Thoracic aorta (tissue), 2 donors: Measurements from ENCODE around the gene PEBP1. TPM values are rescaled to one million over a fixed set of nuclear protein-coding genes. Genes with fewer than 3 reads are reported as not detected.
A peak's percentile ranks its signal among the peaks of the same experiment; 100 is the strongest.

ENCODE experiments used
- ATAC-seq: fragments of 150-250 bp; one replicate; pipeline ENCODE4 v1.8.0; 2017; ENCODE audit warnings: low read depth; ENCODE audit not compliant: insufficient number of reproducible peaks, low FRiP score
- DNase-seq: peaks from one replicate; pipeline ENCODE4 v3.0.0-alpha.2; 2020; ENCODE audit warnings: low spot score
- H3K27ac ChIP-seq, 2 donors: fragments of 200-600 bp; sonication (generic); 1 replicate in 1 of 2; 2 replicates in 1 of 2; pipeline ENCODE4 v1.5.1; 2016; ENCODE audit warnings: mild to moderate bottlenecking in 2 of 2, moderate library complexity in 2 of 2
- H3K27me3 ChIP-seq: fragments of 200-600 bp; sonication (generic); replicated peaks from 2 replicates; pipeline ENCODE4 v1.6.0; 2016; ENCODE audit warnings: mild to moderate bottlenecking; ENCODE audit not compliant: insufficient read depth
- H3K36me3 ChIP-seq: fragments of 200-600 bp; sonication (generic); one replicate; pipeline ENCODE4 v1.5.1; 2016
- H3K4me1 ChIP-seq, 2 donors: fragments of 200-600 bp; sonication (generic); 1 replicate in 1 of 2; 2 replicates in 1 of 2; pipeline versions ENCODE4 v1.5.1 to v1.6.0; 2016; ENCODE audit warnings: low read depth in 2 of 2, mild to moderate bottlenecking in 1 of 2; ENCODE audit not compliant: control insufficient read depth in 1 of 2
- H3K4me3 ChIP-seq: fragments of 200-600 bp; sonication (generic); 2 replicates; pipeline ENCODE4 v1.5.1; 2016; ENCODE audit warnings: mild to moderate bottlenecking
- H3K9me3 ChIP-seq: fragments of 200-600 bp; sonication (generic); 2 replicates; pipeline ENCODE4 v1.5.1; 2016
- total RNA-seq, 2 donors: library from RNA; depleted of rRNA; stranded (reverse); fragments of >200 nt; gene quantifications; one replicate each; pipeline versions ENCODE4 v1.1.0 to v1.2.3, GENCODE V29; 2016
- TF ChIP-seq, protein P1 (sequence below): fragments of 200-600 bp; sonication (generic); IDR thresholded peaks from one replicate; pipeline ENCODE4 v1.5.1; 2019; ENCODE audit warnings: antibody characterized with exemption

PEBP1 gene
- total RNA-seq, 2 donors from 2014 or later = 248 to 385 TPM

DNA sequence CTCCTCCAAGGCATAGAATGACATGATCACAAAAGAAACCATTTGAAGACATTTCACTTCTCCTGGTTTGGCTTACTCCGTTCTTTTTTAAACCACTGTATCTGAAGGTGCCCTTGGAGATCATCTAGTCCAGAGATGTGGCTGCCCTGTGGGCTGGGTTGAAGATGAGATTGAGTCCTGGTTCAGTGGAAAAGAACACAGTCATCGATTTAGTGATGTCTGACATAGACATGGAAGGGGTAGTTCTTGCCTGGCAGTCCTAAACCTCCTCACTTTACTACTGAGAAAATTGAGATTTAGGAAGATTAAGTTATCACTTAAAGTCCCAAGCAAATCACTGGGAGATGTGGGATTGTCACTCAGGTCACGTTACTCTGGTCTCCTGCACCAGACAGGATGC, 34.9 kb upstream of the PEBP1 start:
- TF ChIP-seq, protein P1, sequence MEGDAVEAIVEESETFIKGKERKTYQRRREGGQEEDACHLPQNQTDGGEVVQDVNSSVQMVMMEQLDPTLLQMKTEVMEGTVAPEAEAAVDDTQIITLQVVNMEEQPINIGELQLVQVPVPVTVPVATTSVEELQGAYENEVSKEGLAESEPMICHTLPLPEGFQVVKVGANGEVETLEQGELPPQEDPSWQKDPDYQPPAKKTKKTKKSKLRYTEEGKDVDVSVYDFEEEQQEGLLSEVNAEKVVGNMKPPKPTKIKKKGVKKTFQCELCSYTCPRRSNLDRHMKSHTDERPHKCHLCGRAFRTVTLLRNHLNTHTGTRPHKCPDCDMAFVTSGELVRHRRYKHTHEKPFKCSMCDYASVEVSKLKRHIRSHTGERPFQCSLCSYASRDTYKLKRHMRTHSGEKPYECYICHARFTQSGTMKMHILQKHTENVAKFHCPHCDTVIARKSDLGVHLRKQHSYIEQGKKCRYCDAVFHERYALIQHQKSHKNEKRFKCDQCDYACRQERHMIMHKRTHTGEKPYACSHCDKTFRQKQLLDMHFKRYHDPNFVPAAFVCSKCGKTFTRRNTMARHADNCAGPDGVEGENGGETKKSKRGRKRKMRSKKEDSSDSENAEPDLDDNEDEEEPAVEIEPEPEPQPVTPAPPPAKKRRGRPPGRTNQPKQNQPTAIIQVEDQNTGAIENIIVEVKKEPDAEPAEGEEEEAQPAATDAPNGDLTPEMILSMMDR = no peak
- Histone ChIP-seq H3K4me3 (no peak overlapping the region), H3K27ac (no peak overlapping the region), H3K27me3 (no peaks in the 10 kb centered on the region), H3K36me3 (no peaks in the 10 kb centered on the region), H3K4me1 (peaks cover 3 to 6% of the 10 kb centered on the region in 2 donors), H3K9me3 (no peaks in the 10 kb centered on the region)
- no peak for ATAC-seq
- DNase-seq = no peak

DNA sequence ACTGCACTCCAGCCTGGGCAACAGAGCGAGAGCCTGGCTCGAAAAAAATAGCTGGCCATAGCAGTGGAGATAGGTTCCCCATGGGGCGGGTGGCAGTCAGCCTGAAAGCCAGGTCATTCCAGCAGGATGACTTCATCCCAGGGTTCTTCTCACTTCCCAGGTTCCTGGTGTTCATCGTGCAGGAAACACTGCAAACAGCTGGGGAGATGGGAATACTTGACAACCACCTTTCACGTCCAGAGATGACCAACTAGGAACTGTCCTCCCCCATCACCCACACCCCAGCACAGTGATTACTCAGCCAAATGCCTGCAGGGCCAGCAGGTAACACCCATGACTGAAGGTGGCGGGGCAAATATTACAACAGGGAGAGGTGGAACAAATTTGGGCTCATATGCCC, 33.9 kb upstream of the PEBP1 start:
- Histone ChIP-seq H3K27ac (no peak overlapping the region), H3K4me3 (no peak overlapping the region), H3K36me3 (no peaks in the 10 kb centered on the region), H3K9me3 (no peaks in the 10 kb centered on the region), H3K4me1 (peaks cover 3 to 6% of the 10 kb centered on the region in 2 donors), H3K27me3 (no peaks in the 10 kb centered on the region)
- DNase-seq (no peak), ATAC-seq (no peak)
- TF ChIP-seq, protein P1 = no peak

DNA sequence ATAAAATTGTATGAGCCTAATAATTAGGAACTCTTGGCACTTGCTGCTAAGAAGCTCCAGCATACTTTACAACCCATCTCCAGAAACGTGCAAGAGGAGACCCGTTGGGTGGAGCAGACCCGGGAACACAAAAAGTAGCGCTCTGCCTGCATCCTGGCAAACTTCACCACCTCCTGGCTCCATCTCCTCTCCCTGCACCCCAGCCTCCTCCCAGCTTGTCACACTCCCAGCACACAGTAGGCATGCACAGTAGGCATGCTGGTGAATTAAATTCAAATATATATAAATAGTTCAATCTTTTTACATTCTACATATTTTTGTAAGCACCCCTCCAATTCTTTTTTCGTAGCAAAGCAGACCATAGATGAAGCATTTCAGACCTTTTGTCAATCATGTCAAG, 33.3 kb upstream of the PEBP1 start:
- H3K36me3 ChIP-seq = no peaks in the 10 kb centered on the region
- peaks cover 3 to 6% of the 10 kb centered on the region in 2 donors for H3K4me1 ChIP-seq
- ATAC-seq (no peak), DNase-seq (no peak)
- TF ChIP-seq, protein P1 = no peak
- no peak overlapping the region for H3K27ac ChIP-seq
- H3K9me3 ChIP-seq = no peaks in the 10 kb centered on the region
- peak overlapping the region; percentile 83 for H3K4me3 ChIP-seq
- H3K27me3 ChIP-seq = no peaks in the 10 kb centered on the region

DNA sequence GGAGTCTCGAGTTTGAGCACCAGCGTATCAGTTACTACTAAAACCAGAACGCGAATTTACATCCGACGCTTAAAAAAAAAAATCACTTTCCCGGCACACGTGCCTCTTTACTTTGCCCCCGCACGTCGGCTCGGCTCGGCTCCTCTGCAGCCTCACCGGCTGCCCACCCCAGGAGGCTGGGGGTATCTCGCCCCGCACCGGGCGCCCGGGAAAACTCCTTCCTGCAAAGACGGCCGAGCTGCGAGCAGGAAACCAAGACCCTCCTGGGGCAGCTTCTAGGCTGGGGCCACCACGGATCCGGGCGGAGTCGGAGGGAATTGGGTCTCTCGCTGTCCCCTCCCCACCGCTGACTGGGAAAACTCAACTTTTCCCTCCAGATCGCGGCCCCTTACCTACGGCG, 32.7 kb upstream of the PEBP1 start:
- DNase-seq = no peak
- TF ChIP-seq, protein P1 = no peak
- no peak for ATAC-seq
- Histone ChIP-seq H3K36me3 (no peaks in the 10 kb centered on the region), H3K27me3 (no peaks in the 10 kb centered on the region), H3K4me3 (peak overlapping the region; percentile 83), H3K4me1 (peaks cover 3 to 6% of the 10 kb centered on the region in 2 donors), H3K27ac (peak overlapping the region; percentile 37 to 60), H3K9me3 (no peaks in the 10 kb centered on the region)

DNA sequence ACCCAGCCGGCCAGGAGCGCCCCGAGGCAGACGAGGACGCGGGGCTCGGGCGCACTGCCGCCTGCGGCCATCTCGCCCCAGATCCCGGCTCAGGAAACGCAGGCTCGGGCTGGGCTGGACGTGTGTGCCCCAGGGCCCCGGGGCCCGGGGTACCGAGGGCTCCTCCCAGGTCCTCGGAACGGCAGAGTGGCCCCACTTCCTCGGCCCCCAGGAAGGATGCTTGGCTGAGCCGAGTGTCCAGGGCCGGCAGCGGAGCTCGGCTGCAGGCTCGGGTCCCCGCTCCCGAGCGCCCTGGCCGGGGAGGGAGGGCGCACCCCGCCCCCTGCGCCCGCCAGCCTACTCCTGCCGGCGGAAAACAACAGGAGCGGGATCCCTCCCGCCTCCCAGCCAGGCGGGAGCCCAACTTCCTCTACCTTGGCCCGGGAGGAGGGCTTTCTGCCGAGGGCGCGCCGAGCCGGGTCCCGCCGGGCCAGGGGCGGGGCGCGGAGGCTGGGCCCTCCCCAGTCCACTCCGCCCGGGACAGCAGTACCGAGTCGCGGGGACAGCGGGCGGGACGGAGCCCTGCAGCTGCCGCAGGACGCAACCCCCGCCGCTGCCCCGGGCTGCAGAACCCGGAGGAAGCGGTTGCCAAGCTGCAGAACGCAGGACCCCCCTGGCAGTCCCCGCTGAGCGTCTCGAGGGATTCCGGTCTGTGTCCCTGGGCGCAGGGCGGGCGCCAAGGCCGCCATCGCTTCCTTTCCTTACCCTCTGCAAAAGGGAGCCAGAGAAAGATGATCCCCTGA, 32.1 kb upstream of the PEBP1 start, which contains the start of gene VSIG10:
VSIG10 (minus strand) TSS at position 411 of the 782 bp plus-strand sequence; CDS start at position 71, 340 bp downstream.
- ATAC-seq (peak; percentile 61), DNase-seq (no peak)
- Histone ChIP-seq H3K27me3 (no peaks in the 10 kb centered on the region), H3K9me3 (no peaks in the 10 kb centered on the region), H3K4me1 (peaks cover 3 to 6% of the 10 kb centered on the region in 2 donors), H3K27ac (peak within 1 kb of the TSS; percentile 37 to 60), H3K36me3 (no peaks in the 10 kb centered on the region), H3K4me3 (peak within 1 kb of the TSS; percentile 83)
- TF ChIP-seq, protein P1 = no peak
